ENCODE results near the gene NAT10. TPM values are rescaled to one million over a fixed set of nuclear protein-coding genes. Genes with fewer than 3 reads are reported as not detected.

The NAT10 gene
- total RNA-seq, 2 donors from 2014 or later, result 59.7 to 61.0 TPM

- H3K27me3 Mint-ChIP-seq (ENCODE audit: insufficient read depth), result no peaks in the 10 kb centered on the region
- Histone ChIP-seq H3K9ac (ENCODE audit: extremely low read depth, low read length, poor library complexity, severe bottlenecking) (no peak overlapping the region), H3K9me3 (ENCODE audit: control insufficient read depth, low read length) (no peaks in the 10 kb centered on the region), H3K27me3 (ENCODE audit: control insufficient read depth, insufficient read depth, low read length, poor library complexity, severe bottlenecking) (no peaks in the 10 kb centered on the region), H3K27ac (ENCODE audit: low read depth, low read length) (no peak overlapping the region), H3K4me1 (ENCODE audit: control insufficient read depth, insufficient read depth, low read length) (no peaks in the 10 kb centered on the region), H3K36me3 (ENCODE audit: control insufficient read depth, insufficient read depth, low read length) (peaks cover 82% of the 10 kb centered on the region), H3K4me3 (ENCODE audit: low read length) (no peak overlapping the region)
- DNase-seq, result no peak
- TF ChIP-seq CTCF (conservative IDR thresholded peaks at IDR 0.05), result no peak
- H3K9me3 Mint-ChIP-seq, result no peaks in the 10 kb centered on the region
- no peaks in the 10 kb centered on the region for H3K4me1 Mint-ChIP-seq
- H3K36me3 Mint-ChIP-seq (ENCODE audit: low read depth), result peaks cover 65% of the 10 kb centered on the region
- H3K4me3 Mint-ChIP-seq, result no peak overlapping the region
- no peak overlapping the region for H3K27ac Mint-ChIP-seq
- WGBS, 2 experiments (ENCODE audit: insufficient coverage in 1 of 2, insufficient read length in 1 of 2), result 86 to 96% methylated on average over 4 to 6 of the region's 6 CpGs
Measured at GRCh38 chr11:34111722-34112270, 6.4 kb downstream of the NAT10 start.

GRCh38 chr11:34114014-34114413 is 8.6 kb downstream of the NAT10 start:
- no peak overlapping the region for H3K27ac Mint-ChIP-seq
- peaks cover 77% of the 10 kb centered on the region for H3K36me3 Mint-ChIP-seq (ENCODE audit: low read depth)
- no peak overlapping the region for H3K4me3 Mint-ChIP-seq
- DNase-seq, result no peak
- H3K4me1 ChIP-seq (ENCODE audit: control insufficient read depth, insufficient read depth, low read length), result no peaks in the 10 kb centered on the region
- no peaks in the 10 kb centered on the region for H3K4me1 Mint-ChIP-seq
- WGBS, 2 experiments (ENCODE audit: insufficient coverage in 1 of 2, insufficient read length in 1 of 2), result 94 to 96% methylated on average over 2 of the region's 2 CpGs
- no peaks in the 10 kb centered on the region for H3K9me3 ChIP-seq (ENCODE audit: control insufficient read depth, low read length)
- H3K27me3 ChIP-seq (ENCODE audit: control insufficient read depth, insufficient read depth, low read length, poor library complexity, severe bottlenecking), result no peaks in the 10 kb centered on the region
- H3K9ac ChIP-seq (ENCODE audit: extremely low read depth, low read length, poor library complexity, severe bottlenecking), result no peak overlapping the region
- peaks cover 90% of the 10 kb centered on the region for H3K36me3 ChIP-seq (ENCODE audit: control insufficient read depth, insufficient read depth, low read length)
- H3K27me3 Mint-ChIP-seq (ENCODE audit: insufficient read depth), result no peaks in the 10 kb centered on the region
- H3K27ac ChIP-seq (ENCODE audit: low read depth, low read length), result no peak overlapping the region
- no peaks in the 10 kb centered on the region for H3K9me3 Mint-ChIP-seq
- no peak for TF ChIP-seq CTCF (conservative IDR thresholded peaks at IDR 0.05)
- H3K4me3 ChIP-seq (ENCODE audit: low read length), result no peak overlapping the region

- Mint-ChIP-seq H3K9me3 (no peaks in the 10 kb centered on the region), H3K27ac (no peak overlapping the region), H3K36me3 (ENCODE audit: low read depth) (peaks cover 76% of the 10 kb centered on the region), H3K4me3 (no peak overlapping the region), H3K27me3 (ENCODE audit: insufficient read depth) (no peaks in the 10 kb centered on the region), H3K4me1 (no peaks in the 10 kb centered on the region)
- Histone ChIP-seq H3K9ac (ENCODE audit: extremely low read depth, low read length, poor library complexity, severe bottlenecking) (no peak overlapping the region), H3K27ac (ENCODE audit: low read depth, low read length) (no peak overlapping the region), H3K27me3 (ENCODE audit: control insufficient read depth, insufficient read depth, low read length, poor library complexity, severe bottlenecking) (no peaks in the 10 kb centered on the region), H3K4me1 (ENCODE audit: control insufficient read depth, insufficient read depth, low read length) (no peaks in the 10 kb centered on the region), H3K36me3 (ENCODE audit: control insufficient read depth, insufficient read depth, low read length) (peaks cover 90% of the 10 kb centered on the region), H3K9me3 (ENCODE audit: control insufficient read depth, low read length) (no peaks in the 10 kb centered on the region), H3K4me3 (ENCODE audit: low read length) (no peak overlapping the region)
- DNase-seq, result no peak
- 89 to 93% methylated on average over 3 to 5 of the region's 5 CpGs for WGBS, 2 experiments (ENCODE audit: insufficient coverage in 1 of 2, insufficient read length in 1 of 2)
- no peak for TF ChIP-seq CTCF (conservative IDR thresholded peaks at IDR 0.05)
Measured at GRCh38 chr11:34114471-34114870, 9.0 kb downstream of the NAT10 start.

Data from endodermal cell (in vitro differentiated cells).